Measurements from ENCODE around the gene KIF26B.

Gene KIF26B

GRCh38 chr1:245686446-245687030 lies 531.8 kb downstream of the KIF26B start:
- TF ChIP-seq CTCF (IDR thresholded peaks at IDR 0.05; ENCODE audit: low read depth, low read length, missing control alignments) = no peak
- in situ Hi-C loops (cut with HindIII; ENCODE audit: low sequenced_read_pairs) = no loop called here
- no peak for DNase-seq (ENCODE audit: low read depth)
- H3K4me3 ChIP-seq (ENCODE audit: low read depth, low read length) = no peak overlapping the region

- no peak for DNase-seq (ENCODE audit: low read depth)
- no peak for TF ChIP-seq CTCF (IDR thresholded peaks at IDR 0.05; ENCODE audit: low read depth, low read length, missing control alignments)
- H3K4me3 ChIP-seq (ENCODE audit: low read depth, low read length) = no peak overlapping the region
- in situ Hi-C loops (cut with HindIII; ENCODE audit: low sequenced_read_pairs) = no loop called here
Observed at GRCh38 chr1:245687152-245687635, 532.4 kb downstream of the KIF26B start.

DNA sequence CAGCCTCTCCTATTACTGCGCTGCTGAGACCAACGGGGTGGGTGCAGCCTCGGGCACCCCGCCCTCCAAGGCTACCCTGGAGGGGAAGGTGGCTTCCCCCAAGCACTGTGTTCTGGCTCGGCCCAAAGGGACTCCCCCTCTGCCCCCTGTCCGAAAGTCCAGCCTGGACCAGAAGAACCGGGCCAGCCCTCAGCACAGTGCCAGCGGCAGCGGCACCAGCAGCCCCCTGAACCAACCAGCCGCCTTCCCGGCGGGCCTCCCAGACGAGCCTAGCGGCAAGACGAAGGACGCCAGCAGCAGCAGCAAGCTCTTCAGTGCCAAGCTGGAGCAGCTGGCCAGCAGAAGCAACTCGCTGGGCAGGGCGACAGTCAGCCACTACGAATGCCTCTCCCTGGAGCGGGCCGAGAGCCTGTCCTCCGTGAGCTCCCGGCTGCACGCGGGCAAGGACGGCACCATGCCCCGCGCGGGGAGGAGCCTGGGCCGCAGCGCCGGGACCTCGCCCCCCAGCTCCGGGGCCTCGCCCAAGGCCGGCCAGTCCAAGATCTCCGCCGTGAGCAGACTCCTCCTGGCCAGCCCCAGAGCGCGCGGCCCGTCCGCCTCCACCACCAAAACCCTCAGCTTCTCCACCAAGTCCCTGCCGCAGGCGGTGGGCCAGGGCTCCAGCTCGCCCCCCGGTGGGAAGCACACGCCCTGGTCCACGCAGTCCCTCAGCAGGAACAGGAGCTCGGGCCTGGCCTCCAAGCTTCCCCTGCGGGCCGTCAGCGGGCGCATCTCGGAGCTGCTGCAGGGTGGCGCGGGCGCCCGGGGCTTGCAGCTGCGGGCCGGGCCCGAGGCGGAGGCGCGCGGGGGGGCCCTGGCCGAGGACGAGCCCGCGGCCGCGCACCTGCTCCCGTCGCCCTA lies 533.1 kb downstream of the KIF26B start:
- H3K4me3 ChIP-seq (ENCODE audit: low read depth, low read length) = peak overlapping the region; percentile 19
- in situ Hi-C loops (cut with HindIII; ENCODE audit: low sequenced_read_pairs) = no loop called here
- DNase-seq (ENCODE audit: low read depth) = no peak
- peak; percentile 13 for TF ChIP-seq CTCF (IDR thresholded peaks at IDR 0.05; ENCODE audit: low read depth, low read length, missing control alignments)

GRCh38 chr1:245688536-245689453 lies 534.0 kb downstream of the KIF26B start:
- TF ChIP-seq CTCF (IDR thresholded peaks at IDR 0.05; ENCODE audit: low read depth, low read length, missing control alignments) = no peak
- no peak for DNase-seq (ENCODE audit: low read depth)
- H3K4me3 ChIP-seq (ENCODE audit: low read depth, low read length) = no peak overlapping the region
- in situ Hi-C loops (cut with HindIII; ENCODE audit: low sequenced_read_pairs) = no loop called here

DNA sequence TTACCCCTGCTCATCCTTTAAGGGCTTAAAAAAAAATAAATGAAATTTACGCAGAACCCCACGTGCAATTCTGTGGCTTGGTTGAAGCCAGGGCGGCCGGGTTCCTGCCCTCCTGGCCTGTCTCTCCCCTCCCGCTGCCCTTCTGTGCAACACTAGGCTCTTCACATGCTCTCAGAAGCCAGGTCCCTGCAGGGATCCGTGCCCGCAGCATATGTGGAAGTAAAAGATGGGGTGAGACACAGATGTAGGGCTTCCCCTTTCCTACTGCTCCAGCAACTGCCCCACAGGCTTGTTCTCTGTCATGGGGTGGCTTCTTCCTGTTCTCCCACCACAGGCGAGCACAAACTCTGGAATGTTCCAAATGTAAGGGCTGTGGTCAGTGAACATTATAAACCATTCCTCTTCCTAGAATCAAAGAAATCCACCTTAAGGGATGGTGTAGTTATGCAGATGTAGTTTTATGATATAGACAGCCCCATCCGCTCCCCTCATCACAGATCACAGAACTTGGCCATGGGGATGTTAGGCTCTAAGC lies 535.4 kb downstream of the KIF26B start:
- DNase-seq (ENCODE audit: low read depth) = peak; percentile 12
- no peak for TF ChIP-seq CTCF (IDR thresholded peaks at IDR 0.05; ENCODE audit: low read depth, low read length, missing control alignments)
- in situ Hi-C loops (cut with HindIII; ENCODE audit: low sequenced_read_pairs) = no loop called here
- H3K4me3 ChIP-seq (ENCODE audit: low read depth, low read length) = no peak overlapping the region

All from astrocyte of the cerebellum (primary cell).